Activated naive CD4-positive, alpha-beta T cell treated with anti-CD3 and anti-CD28 coated beads for 36 hours (primary cell): ENCODE data around the gene NLRP12. TPM values are rescaled to one million over a fixed set of nuclear protein-coding genes. Genes with fewer than 3 reads are reported as not detected.
"Not testable (repeated sequence)": the region's sequence is repeated elsewhere in the genome, so short reads cannot be mapped to it uniquely, and the experiment has no call there.

Source experiments
- CTCF ChIA-PET: fragments of 350-600 bp; sonication (Branson Sonifier 250); formaldehyde crosslinking; loops from one replicate; lab custom pipeline; 2021; ENCODE audit warnings: antibody characterized with exemption; lab: Charles Lee
- DNase-seq: peaks from one replicate; pipeline ENCODE4 v3.0.0-alpha.2; 2020
- H3K27ac Mint-ChIP-seq: one replicate; pipeline ENCODE4 v1.8.0; 2021; ENCODE audit warnings: mild to moderate bottlenecking, mixed read lengths
- H3K27me3 Mint-ChIP-seq: one replicate; pipeline ENCODE4 v1.8.0; 2021; ENCODE audit warnings: low read depth, mixed read lengths
- H3K36me3 Mint-ChIP-seq: one replicate; pipeline ENCODE4 v1.8.0; 2021; ENCODE audit warnings: low read depth, mixed read lengths
- H3K4me1 Mint-ChIP-seq: one replicate; pipeline ENCODE4 v1.8.0; 2021; ENCODE audit warnings: low read depth, mixed read lengths
- H3K4me3 Mint-ChIP-seq: one replicate; pipeline ENCODE4 v1.8.0; 2021; ENCODE audit warnings: mild to moderate bottlenecking, moderate library complexity, mixed read lengths
- H3K9me3 Mint-ChIP-seq: one replicate; pipeline ENCODE4 v1.8.0; 2021; ENCODE audit warnings: mixed read lengths
- intact Hi-C: fragments of 100-400 bp; cut with micrococcal nuclease; formaldehyde crosslinking; loops from one replicate; pipeline ENCODE4 v1.15.1; 2023
- microRNA-seq: library from miRNA; unstranded; fragments of <30 nt; microRNA quantifications from one replicate; pipeline ENCODE4 v1.2.0, GENCODE V29; 2022; ENCODE audit warnings: borderline microRNAs expressed, borderline replicate concordance
- total RNA-seq, 2 experiments: library from RNA; stranded (reverse); gene quantifications; one replicate each; pipeline ENCODE4 v1.2.3, GENCODE V29; 2021

Gene NLRP12
- total RNA-seq, 2 experiments from 2014 or later, result not detected

- intact Hi-C loops, result no loop called here
- no peaks in the 10 kb centered on the region for H3K36me3 Mint-ChIP-seq
- H3K4me1 Mint-ChIP-seq, result peaks cover 2% of the 10 kb centered on the region
- H3K9me3 Mint-ChIP-seq, result no peaks in the 10 kb centered on the region
- H3K27ac Mint-ChIP-seq, result no peak overlapping the region
- no peak overlapping the region for H3K4me3 Mint-ChIP-seq
- H3K27me3 Mint-ChIP-seq, result peaks cover 7% of the 10 kb centered on the region
- DNase-seq, result peak; percentile 79
- CTCF ChIA-PET, result interaction anchor here (1.6 to 2.1 kb wide), 3 partner anchors 20 to 250 kb away, joined by 4 to 7 read pairs (median 6); no protein-coding TSS in a partner anchor
These were observed 51.2 kb downstream of the NLRP12 start for GRCh38 chr19:53772943-53773342.

- Mint-ChIP-seq H3K4me3 (no peak overlapping the region), H3K4me1 (peaks cover 2% of the 10 kb centered on the region), H3K27me3 (peaks cover 11% of the 10 kb centered on the region), H3K36me3 (no peaks in the 10 kb centered on the region), H3K27ac (no peak overlapping the region), H3K9me3 (no peaks in the 10 kb centered on the region)
- no peak for DNase-seq
- intact Hi-C loops, result no loop called here
- CTCF ChIA-PET, result interaction anchor here (0.6 to 2.1 kb wide), 3 partner anchors 22 to 259 kb away, joined by 3 to 6 read pairs (median 4); no protein-coding TSS in a partner anchor
These were observed 53.0 kb downstream of the NLRP12 start for GRCh38 chr19:53771144-53771543.

- intact Hi-C loops, H3K27ac Mint-ChIP-seq, H3K9me3 Mint-ChIP-seq, H3K4me3 Mint-ChIP-seq, CTCF ChIA-PET, H3K4me1 Mint-ChIP-seq, DNase-seq, H3K36me3 Mint-ChIP-seq: not testable (repeated sequence)
- H3K27me3 Mint-ChIP-seq, result peaks cover 11% of the 10 kb centered on the region
These were observed 54.3 kb downstream of the NLRP12 start for GRCh38 chr19:53769696-53770309.

GRCh38 chr19:53768401-53768800, 55.7 kb downstream of the NLRP12 start:
- Mint-ChIP-seq H3K4me3 (no peak overlapping the region), H3K36me3 (no peaks in the 10 kb centered on the region), H3K27ac (no peak overlapping the region), H3K4me1 (peaks cover 2% of the 10 kb centered on the region), H3K27me3 (peaks cover 11% of the 10 kb centered on the region), H3K9me3 (no peaks in the 10 kb centered on the region)
- intact Hi-C loops, result no loop called here
- CTCF ChIA-PET, result no interaction called here
- no peak for DNase-seq

- H3K4me3 Mint-ChIP-seq, H3K4me1 Mint-ChIP-seq, H3K27me3 Mint-ChIP-seq, H3K36me3 Mint-ChIP-seq, H3K9me3 Mint-ChIP-seq, DNase-seq, intact Hi-C loops, H3K27ac Mint-ChIP-seq: not testable (repeated sequence)
- CTCF ChIA-PET, result interaction anchor here (1.1 kb wide), 1 partner anchor 15 kb away, joined by 3 read pairs; no protein-coding TSS in a partner anchor
These were observed 65.1 kb downstream of the NLRP12 start for GRCh38 chr19:53758991-53759390.

Small RNA genes lying within 50 kb of the gene (microRNA-seq; reads per million reads assigned to microRNA genes)
- gene MIR1283-2 (not detected), gene MIR371A (not detected), gene MIR372 (not detected), gene MIR373 (not detected), gene MIR516A1 (not detected), gene MIR516A2 (not detected), gene MIR519A1 (not detected), gene MIR521-1 (not detected), gene MIR522 (not detected), gene MIR527 (not detected)

Other genes starting within 250 kb of the NLRP12 start
- gene DPRX, start 192.3 kb downstream of the NLRP12 start, total RNA-seq, result not detected
- 10 to 100 TPM; 13.6 to 13.9 TPM for gene MYADM, start 43.6 kb upstream of the NLRP12 start, total RNA-seq
- gene PRKCG, start 57.9 kb upstream of the NLRP12 start, total RNA-seq, result not detected
- gene CACNG7, start 85.0 kb upstream of the NLRP12 start, total RNA-seq, result not detected
- gene CACNG8, start 138.6 kb upstream of the NLRP12 start, total RNA-seq, result not detected
- gene CACNG6, start 167.3 kb upstream of the NLRP12 start, total RNA-seq, result not detected
- gene VSTM1, start 239.6 kb upstream of the NLRP12 start, total RNA-seq, result not detected